IPS-20b (cell line): ENCODE results near the gene SLC5A6.
A peak's percentile ranks its signal among the peaks of the same experiment; 100 is the strongest.

Experiments used
- H3K27ac ChIP-seq: one replicate; pipeline ENCODE4 v1.5.1; 2013; ENCODE audit warnings: low read length
- H3K27me3 ChIP-seq: 2 replicates; pipeline ENCODE4 v1.6.1; 2013; ENCODE audit warnings: mild to moderate bottlenecking, low read length, inconsistent platforms; ENCODE audit not compliant: insufficient read depth
- H3K36me3 ChIP-seq: 2 replicates; pipeline ENCODE4 v1.6.1; 2013; ENCODE audit warnings: low read depth, mild to moderate bottlenecking, inconsistent platforms, low read length, moderate library complexity; ENCODE audit not compliant: insufficient read depth
- H3K4me1 ChIP-seq: 2 replicates; pipeline ENCODE4 v1.6.1; 2013; ENCODE audit warnings: mild to moderate bottlenecking, control low read depth, inconsistent platforms, low read length, moderate library complexity; ENCODE audit not compliant: insufficient read depth
- H3K4me3 ChIP-seq: 2 replicates; pipeline ENCODE4 v1.5.1; 2013; ENCODE audit warnings: mild to moderate bottlenecking, low read length, inconsistent platforms
- H3K9ac ChIP-seq: 2 replicates; pipeline ENCODE4 v1.6.1; 2013; ENCODE audit warnings: low read depth, mild to moderate bottlenecking, inconsistent platforms, low read length, moderate library complexity
- H3K9me3 ChIP-seq: 2 replicates; pipeline ENCODE4 v1.6.1; 2013; ENCODE audit warnings: mild to moderate bottlenecking, low read depth, low read length, inconsistent platforms; ENCODE audit not compliant: insufficient read depth

The SLC5A6 gene

DNA sequence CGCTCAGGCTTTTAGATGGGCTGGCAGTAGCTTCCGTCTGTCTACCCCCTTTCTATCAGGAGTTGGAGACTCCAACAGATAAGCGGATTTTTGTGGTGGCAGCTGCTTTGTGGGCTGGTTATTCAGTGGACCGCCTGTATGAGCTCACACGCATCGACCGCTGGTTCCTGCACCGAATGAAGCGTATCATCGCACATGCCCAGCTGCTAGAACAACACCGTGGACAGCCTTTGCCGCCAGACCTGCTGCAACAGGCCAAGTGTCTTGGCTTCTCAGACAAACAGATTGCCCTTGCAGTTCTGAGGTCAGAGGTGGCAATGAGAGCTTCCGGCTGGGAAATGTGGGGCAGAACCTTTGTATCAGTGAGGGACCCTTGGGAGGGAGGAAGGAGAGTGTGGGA lies 19.9 kb upstream of the SLC5A6 start:
- H3K9ac ChIP-seq, result no peak overlapping the region
- H3K36me3 ChIP-seq, result peaks cover 98% of the 10 kb centered on the region
- no peak overlapping the region for H3K27ac ChIP-seq
- H3K4me1 ChIP-seq, result no peaks in the 10 kb centered on the region
- no peak overlapping the region for H3K4me3 ChIP-seq
- no peaks in the 10 kb centered on the region for H3K9me3 ChIP-seq
- H3K27me3 ChIP-seq, result no peaks in the 10 kb centered on the region

DNA sequence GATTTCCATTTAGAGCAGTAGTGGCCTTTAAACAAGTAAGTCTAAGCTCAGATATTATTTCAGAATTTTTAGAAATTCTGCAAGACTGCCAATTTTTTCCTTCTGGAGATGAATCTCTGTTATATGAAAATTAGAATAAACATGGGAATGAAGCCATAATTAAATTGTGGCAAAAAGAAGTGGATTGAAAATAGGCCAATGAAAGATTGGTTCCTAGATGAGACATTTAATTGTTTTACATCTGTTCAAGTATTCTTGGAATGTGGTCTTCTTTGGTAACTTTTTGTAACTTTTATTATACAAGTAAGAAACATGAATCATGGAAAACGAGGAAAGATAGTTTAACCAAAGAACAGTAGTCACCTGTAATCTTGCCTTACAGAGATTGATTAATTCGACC lies 15.4 kb upstream of the SLC5A6 start:
- peaks cover 98% of the 10 kb centered on the region for H3K36me3 ChIP-seq

DNA sequence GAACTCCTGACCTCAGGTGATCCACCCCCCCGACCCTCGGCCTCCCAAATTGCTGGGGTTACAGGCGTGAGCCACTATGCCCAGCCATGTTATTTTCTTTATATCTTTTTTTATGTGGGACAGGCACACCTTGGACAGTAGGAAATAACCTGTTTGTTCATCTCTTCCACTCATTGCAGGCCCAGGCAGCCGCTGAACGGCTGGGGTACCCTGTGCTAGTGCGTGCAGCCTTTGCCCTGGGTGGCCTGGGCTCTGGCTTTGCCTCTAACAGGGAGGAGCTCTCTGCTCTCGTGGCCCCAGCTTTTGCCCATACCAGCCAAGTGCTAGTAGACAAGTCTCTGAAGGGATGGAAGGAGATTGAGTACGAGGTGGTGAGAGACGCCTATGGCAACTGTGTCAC lies 13.5 kb upstream of the SLC5A6 start:
- Histone ChIP-seq H3K4me3 (no peak overlapping the region), H3K9ac (no peak overlapping the region), H3K4me1 (no peaks in the 10 kb centered on the region), H3K27me3 (no peaks in the 10 kb centered on the region), H3K36me3 (peaks cover 98% of the 10 kb centered on the region), H3K27ac (no peak overlapping the region), H3K9me3 (no peaks in the 10 kb centered on the region)

More for the DNA sequence above, 15.4 kb upstream of the SLC5A6 start:
- Histone ChIP-seq H3K27ac (no peak overlapping the region), H3K4me1 (no peaks in the 10 kb centered on the region), H3K9ac (no peak overlapping the region), H3K4me3 (no peak overlapping the region), H3K27me3 (no peaks in the 10 kb centered on the region), H3K9me3 (no peaks in the 10 kb centered on the region)

DNA sequence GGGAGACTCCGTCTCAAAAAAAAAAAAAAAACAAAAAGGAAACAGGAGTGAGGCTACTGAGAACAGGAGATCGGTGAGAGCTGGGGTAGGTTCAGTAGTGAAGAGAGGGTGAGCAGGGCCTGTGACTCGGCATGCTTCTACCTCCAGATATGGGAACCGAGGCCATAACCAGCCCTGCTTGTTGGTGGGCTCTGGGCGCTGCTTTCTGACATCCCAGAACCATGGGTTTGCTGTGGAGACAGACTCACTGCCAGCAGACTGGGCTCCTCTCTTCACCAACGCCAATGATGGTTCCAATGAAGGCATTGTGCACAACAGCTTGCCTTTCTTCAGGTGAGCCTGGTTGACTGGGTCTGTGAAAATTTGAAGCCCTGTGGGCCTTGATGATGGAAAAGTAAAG lies 11.3 kb upstream of the SLC5A6 start:
- peaks cover 98% of the 10 kb centered on the region for H3K36me3 ChIP-seq
- no peak overlapping the region for H3K4me3 ChIP-seq
- no peaks in the 10 kb centered on the region for H3K27me3 ChIP-seq
- no peak overlapping the region for H3K27ac ChIP-seq
- no peaks in the 10 kb centered on the region for H3K9me3 ChIP-seq
- H3K9ac ChIP-seq, result no peak overlapping the region
- H3K4me1 ChIP-seq, result no peaks in the 10 kb centered on the region

DNA sequence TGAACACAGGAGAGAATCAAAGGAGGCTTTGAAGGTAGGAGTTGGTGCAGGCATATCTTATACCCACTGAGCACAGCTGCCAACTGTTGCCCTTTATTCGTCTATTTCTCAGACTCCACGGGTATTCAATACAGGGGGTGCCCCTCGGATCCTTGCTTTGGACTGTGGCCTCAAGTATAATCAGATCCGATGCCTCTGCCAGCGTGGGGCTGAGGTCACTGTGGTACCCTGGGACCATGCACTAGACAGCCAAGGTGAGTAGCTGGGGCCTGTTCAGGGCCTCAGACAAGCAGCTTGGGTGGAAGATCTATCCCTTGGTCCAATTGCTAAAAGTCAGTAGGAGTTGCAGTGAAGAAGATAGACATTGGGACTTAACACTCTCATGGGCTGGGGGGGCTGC lies 10.3 kb upstream of the SLC5A6 start:
- no peak overlapping the region for H3K4me3 ChIP-seq
- H3K9ac ChIP-seq, result no peak overlapping the region
- H3K9me3 ChIP-seq, result no peaks in the 10 kb centered on the region
- H3K36me3 ChIP-seq, result peaks cover 94% of the 10 kb centered on the region
- H3K27ac ChIP-seq, result no peak overlapping the region
- H3K4me1 ChIP-seq, result no peaks in the 10 kb centered on the region
- H3K27me3 ChIP-seq, result no peaks in the 10 kb centered on the region

DNA sequence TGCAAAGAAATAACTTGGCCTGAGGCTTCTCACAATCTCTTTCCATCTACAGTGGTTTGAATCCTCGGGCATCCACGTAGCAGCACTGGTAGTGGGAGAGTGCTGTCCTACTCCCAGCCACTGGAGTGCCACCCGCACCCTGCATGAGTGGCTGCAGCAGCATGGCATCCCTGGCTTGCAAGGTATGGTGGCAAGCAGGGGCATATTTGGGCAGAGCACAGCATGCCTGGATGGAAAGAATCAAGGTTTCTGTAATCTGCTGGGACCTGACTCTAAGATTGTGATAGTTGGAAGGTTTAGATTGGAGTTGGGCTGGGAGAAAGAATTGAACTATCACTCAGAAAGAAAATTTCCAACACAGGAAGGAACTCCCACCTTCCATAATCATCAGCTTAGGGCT lies 9.1 kb upstream of the SLC5A6 start:
- Histone ChIP-seq H3K36me3 (peaks cover 89% of the 10 kb centered on the region), H3K9ac (no peak overlapping the region)

DNA sequence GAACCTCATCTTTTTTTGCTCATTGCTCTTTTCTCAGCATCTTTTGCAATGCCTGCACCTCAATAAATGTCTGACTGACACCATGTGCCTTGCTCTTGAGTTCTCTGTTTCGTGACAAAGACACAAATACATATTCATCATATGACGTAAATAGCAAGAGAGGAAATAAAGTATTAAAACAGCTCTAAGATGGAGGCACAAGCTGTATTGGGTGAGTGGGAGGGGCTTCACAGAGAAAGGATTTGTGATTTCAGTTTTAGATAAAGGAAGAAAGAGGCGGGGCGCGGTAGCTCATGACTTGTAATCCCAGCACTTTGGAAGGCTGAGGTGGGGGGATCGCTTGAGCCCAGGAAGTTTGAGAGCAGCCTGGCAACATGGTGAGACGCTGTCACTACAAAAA lies 8.0 kb upstream of the SLC5A6 start:
- H3K27me3 ChIP-seq, result no peaks in the 10 kb centered on the region
- no peak overlapping the region for H3K4me3 ChIP-seq
- no peak overlapping the region for H3K27ac ChIP-seq
- H3K36me3 ChIP-seq, result peaks cover 89% of the 10 kb centered on the region
- H3K4me1 ChIP-seq, result 0 out of 2 replicates have a peak, but pooled peaks cover 3% of the 10 kb centered on the region
- H3K9me3 ChIP-seq, result no peaks in the 10 kb centered on the region
- no peak overlapping the region for H3K9ac ChIP-seq

More for the DNA sequence above, 9.1 kb upstream of the SLC5A6 start:
- H3K27me3 ChIP-seq, result no peaks in the 10 kb centered on the region
- 0 out of 2 replicates have a peak, but pooled peaks cover 3% of the 10 kb centered on the region for H3K4me1 ChIP-seq
- H3K4me3 ChIP-seq, result no peak overlapping the region
- no peak overlapping the region for H3K27ac ChIP-seq
- no peaks in the 10 kb centered on the region for H3K9me3 ChIP-seq

DNA sequence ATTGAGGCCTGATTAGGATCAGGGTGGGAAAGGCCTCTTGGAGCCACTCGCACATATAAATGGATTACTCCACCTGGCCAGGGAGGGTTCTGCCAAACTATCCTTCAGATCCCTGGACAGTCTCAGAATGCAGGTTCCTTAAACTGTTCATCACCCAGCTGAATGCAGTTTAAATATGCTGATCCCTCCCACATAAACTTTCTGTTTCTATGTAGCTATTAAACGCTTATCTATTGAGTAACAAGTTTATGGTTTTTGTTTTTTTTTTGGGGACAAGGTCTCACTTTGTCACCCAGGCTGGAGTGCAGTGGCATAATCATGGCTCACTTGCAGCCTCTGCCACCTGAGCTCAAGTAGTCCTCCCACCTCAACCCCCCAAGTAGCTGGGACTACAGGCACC lies 7.0 kb upstream of the SLC5A6 start:
- H3K27ac ChIP-seq, result no peak overlapping the region
- peak overlapping the region; percentile 88; the same call in 1 of the 2 replicates for H3K9ac ChIP-seq
- H3K36me3 ChIP-seq, result peaks cover 84% of the 10 kb centered on the region
- H3K4me3 ChIP-seq, result peak overlapping the region; percentile 74; the same call in 1 of the 2 replicates
- peaks cover 3% of the 10 kb centered on the region; the same call in 1 of the 2 replicates for H3K4me1 ChIP-seq
- H3K9me3 ChIP-seq, result no peaks in the 10 kb centered on the region
- no peaks in the 10 kb centered on the region for H3K27me3 ChIP-seq

DNA sequence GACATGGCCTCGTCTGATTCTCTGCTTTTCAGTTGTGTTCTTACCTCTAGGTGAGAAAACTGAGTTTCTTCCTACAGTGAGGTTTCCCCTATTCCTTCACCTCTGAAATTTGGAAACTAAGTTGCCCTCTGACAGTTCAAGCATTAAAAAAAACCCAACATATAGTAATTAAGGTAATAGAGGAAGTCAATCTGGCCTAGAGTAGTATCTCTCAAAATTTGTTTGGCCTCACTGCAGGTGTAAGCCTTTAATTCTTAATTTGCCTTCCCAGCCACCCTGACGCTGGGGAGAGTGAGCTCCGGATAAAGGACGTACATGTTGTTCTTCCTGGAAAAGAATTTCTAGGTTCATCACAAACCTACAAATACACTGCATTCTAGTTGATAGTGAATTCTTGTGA lies 6.5 kb upstream of the SLC5A6 start:
- peaks cover 82% of the 10 kb centered on the region for H3K36me3 ChIP-seq
- H3K4me1 ChIP-seq, result peaks cover 3% of the 10 kb centered on the region; the same call in 1 of the 2 replicates
- H3K27ac ChIP-seq, result no peak overlapping the region
- no peaks in the 10 kb centered on the region for H3K27me3 ChIP-seq
- H3K4me3 ChIP-seq, result peak overlapping the region; percentile 74
- no peaks in the 10 kb centered on the region for H3K9me3 ChIP-seq
- peak overlapping the region; percentile 88; the same call in 1 of the 2 replicates for H3K9ac ChIP-seq

DNA sequence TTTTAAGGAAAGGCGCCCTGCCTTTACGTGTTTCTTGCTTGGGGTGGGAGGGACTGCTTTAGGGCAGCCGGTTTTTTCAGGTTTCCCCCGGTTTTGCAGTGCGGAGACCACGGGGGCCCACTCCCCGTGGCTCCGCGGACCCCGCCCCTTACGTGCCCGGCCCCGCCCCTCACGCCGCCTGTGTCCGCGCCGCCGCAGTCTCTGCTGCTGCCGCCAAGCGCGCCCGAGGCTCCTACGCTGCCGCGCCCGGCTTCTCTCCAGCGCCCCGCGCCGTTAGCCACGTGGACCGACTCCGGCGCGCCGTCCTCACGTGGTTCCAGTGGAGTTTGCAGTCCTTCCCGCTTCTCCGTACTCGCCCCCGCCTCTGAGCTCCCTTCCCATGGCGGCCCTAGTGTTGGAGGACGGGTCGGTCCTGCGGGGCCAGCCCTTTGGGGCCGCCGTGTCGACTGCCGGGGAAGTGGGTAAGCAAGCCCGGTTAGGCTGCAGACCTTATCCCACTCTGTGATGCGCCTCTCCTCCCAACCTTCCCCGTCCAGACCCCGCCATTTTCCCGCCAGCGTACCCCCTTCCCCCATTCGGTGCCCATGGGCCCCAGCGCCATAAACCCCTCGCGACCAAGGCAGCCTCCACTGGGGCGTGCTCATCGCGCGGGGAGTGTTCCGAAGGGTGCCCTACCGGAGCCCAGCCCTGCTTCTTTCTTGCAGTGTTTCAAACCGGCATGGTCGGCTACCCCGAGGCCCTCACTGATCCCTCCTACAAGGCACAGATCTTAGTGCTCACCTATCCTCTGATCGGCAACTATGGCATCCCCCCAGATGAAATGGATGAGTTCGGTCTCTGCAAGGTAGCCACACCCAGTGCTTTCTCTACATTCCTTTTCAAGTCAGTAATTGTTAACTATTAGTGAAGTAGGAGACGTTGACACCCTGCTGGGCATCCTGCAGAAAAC lies 5.4 kb upstream of the SLC5A6 start, which contains the start of gene CAD:
Gene CAD (plus strand): TSS at position 197 of the 949 bp plus-strand sequence. CDS start 183 bp downstream, at position 380.
- Histone ChIP-seq H3K36me3 (peaks cover 70% of the 10 kb centered on the region), H3K9me3 (no peaks in the 10 kb centered on the region), H3K9ac (peak within 1 kb of the TSS; percentile 88), H3K4me3 (peak within 1 kb of the TSS; percentile 74), H3K4me1 (peaks cover 3% of the 10 kb centered on the region; the same call in 1 of the 2 replicates), H3K27ac (peak within 1 kb of the TSS; percentile 93), H3K27me3 (no peaks in the 10 kb centered on the region)

DNA sequence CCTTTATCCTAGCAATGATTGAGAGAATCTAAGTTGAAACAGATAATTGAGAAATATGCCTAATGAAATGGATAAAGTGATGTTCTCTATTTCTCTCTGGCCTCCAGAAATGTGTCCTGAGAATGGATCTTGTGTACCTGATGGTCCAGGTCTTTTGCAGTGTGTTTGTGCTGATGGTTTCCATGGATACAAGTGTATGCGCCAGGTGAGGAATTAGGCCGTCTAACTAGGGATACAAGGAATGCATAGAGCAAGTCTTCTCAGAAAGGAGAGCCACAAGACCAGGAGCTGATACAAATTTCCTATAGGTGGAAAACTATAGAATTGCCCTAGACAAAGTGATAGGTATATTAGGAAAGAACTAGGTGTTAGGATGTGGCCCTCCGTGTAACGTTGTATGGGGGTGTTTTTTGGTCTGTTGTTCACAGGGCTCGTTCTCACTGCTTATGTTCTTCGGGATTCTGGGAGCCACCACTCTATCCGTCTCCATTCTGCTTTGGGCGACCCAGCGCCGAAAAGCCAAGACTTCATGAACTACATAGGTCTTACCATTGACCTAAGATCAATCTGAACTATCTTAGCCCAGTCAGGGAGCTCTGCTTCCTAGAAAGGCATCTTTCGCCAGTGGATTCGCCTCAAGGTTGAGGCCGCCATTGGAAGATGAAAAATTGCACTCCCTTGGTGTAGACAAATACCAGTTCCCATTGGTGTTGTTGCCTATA lies 4.5 kb upstream of the SLC5A6 start:
- H3K9ac ChIP-seq, result peak overlapping the region; percentile 75; the same call in 1 of the 2 replicates
- no peaks in the 10 kb centered on the region for H3K27me3 ChIP-seq
- H3K4me1 ChIP-seq, result peaks cover 3% of the 10 kb centered on the region; the same call in 1 of the 2 replicates
- no peaks in the 10 kb centered on the region for H3K9me3 ChIP-seq
- peak overlapping the region; percentile 74 for H3K4me3 ChIP-seq
- peaks cover 61% of the 10 kb centered on the region for H3K36me3 ChIP-seq
- peak overlapping the region; percentile 52 for H3K27ac ChIP-seq
